ENCODE data around the gene MYO7B. TPM values are rescaled to one million over a fixed set of nuclear protein-coding genes. Genes with fewer than 3 reads are reported as not detected.

MYO7B gene
- total RNA-seq, 1 donor from 2014 or later, result 0.44 TPM

- Histone ChIP-seq H3K4me1 (peaks cover 100% of the 10 kb centered on the region), H3K27me3 (ENCODE audit: low read depth) (no peaks in the 10 kb centered on the region), H3K27ac (replicated peaks) (peak overlapping the region; percentile 94), H3K4me3 (no peak overlapping the region), H3K9me3 (replicated peaks) (no peaks in the 10 kb centered on the region), H3K36me3 (peaks cover 4% of the 10 kb centered on the region)
- intact Hi-C loops (cut with micrococcal nuclease), result no loop called here
- DNase-seq, result no peak
- TF ChIP-seq, protein P1, sequence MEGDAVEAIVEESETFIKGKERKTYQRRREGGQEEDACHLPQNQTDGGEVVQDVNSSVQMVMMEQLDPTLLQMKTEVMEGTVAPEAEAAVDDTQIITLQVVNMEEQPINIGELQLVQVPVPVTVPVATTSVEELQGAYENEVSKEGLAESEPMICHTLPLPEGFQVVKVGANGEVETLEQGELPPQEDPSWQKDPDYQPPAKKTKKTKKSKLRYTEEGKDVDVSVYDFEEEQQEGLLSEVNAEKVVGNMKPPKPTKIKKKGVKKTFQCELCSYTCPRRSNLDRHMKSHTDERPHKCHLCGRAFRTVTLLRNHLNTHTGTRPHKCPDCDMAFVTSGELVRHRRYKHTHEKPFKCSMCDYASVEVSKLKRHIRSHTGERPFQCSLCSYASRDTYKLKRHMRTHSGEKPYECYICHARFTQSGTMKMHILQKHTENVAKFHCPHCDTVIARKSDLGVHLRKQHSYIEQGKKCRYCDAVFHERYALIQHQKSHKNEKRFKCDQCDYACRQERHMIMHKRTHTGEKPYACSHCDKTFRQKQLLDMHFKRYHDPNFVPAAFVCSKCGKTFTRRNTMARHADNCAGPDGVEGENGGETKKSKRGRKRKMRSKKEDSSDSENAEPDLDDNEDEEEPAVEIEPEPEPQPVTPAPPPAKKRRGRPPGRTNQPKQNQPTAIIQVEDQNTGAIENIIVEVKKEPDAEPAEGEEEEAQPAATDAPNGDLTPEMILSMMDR (IDR thresholded peaks at IDR 0.05; ENCODE audit: borderline replicate concordance), result no peak
Observed at GRCh38 chr2:127633556-127634065, 98.1 kb downstream of the MYO7B start.

DNA sequence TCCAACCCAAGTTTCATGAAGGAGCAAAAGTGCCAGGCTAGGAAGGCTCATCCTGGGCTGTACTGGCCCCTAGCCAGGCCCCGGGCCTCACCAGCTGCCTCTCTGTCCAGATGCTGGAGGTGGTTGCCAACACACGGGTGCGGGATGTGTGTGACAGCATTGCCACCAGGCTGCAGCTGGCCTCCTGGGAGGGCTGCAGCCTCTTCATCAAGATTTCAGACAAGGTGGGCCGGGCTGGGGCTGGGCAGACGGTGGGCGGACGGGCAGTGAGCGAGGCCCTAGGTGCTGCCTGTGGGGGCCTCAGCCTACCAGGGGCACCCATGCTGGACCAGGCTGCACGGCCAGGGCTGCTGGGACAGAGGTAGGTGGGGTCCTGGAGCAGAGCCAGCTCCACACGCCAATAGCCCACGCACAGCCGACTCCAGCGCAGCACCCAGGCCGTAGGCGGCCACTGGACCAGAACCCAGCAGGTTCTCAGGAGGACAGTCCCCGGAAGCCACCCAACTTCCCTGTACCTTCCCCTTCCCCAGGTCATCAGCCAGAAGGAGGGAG is 98.7 kb downstream of the MYO7B start:
- H3K4me3 ChIP-seq, result no peak overlapping the region
- H3K36me3 ChIP-seq, result peaks cover 9% of the 10 kb centered on the region
- intact Hi-C loops (cut with micrococcal nuclease), result no loop called here
- no peaks in the 10 kb centered on the region for H3K9me3 ChIP-seq (replicated peaks)
- H3K27me3 ChIP-seq (ENCODE audit: low read depth), result no peaks in the 10 kb centered on the region
- peak overlapping the region; percentile 94 for H3K27ac ChIP-seq (replicated peaks)
- peaks cover 99% of the 10 kb centered on the region for H3K4me1 ChIP-seq
- TF ChIP-seq, protein P1 (IDR thresholded peaks at IDR 0.05; ENCODE audit: borderline replicate concordance), result no peak
- DNase-seq, result no peak

DNA sequence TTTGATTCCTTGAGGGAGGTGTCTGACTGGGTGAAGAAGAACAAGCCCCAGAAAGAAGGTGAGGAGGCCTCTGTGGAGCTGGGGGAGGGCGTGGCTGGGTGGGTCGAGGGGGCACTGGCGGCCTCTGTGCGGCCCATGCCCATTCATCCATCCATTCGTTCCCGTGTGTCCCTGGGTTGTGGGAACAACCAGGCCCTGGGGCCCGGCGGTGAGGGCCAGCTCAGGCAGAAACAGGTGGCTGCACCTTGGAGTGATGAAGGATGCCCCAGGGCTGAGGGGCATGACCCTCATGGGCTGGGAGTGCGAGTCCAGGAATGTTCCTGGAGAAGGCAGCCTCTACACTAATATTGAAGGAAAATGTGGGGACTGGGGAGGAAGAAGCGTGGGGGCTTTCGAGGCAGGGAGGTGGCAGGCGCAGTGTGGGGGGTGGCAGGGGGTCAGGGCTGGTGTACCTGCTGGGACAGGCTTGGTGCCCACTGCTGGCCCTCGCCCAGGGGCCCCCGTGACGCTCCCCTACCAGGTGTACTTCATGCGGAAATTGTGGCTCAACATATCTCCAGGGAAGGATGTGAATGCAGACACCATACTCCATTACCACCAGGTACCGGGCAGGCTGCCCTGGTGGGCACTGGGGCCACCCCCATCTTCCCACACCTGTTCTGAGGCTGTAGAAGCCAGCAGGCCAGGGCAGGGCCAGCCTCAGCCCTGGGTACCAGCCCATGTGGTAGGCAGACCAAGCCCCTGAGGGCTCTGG is 99.3 kb downstream of the MYO7B start:
- Histone ChIP-seq H3K27ac (replicated peaks) (peak overlapping the region; percentile 94), H3K4me1 (peaks cover 97% of the 10 kb centered on the region)
- no peak for DNase-seq

DNA sequence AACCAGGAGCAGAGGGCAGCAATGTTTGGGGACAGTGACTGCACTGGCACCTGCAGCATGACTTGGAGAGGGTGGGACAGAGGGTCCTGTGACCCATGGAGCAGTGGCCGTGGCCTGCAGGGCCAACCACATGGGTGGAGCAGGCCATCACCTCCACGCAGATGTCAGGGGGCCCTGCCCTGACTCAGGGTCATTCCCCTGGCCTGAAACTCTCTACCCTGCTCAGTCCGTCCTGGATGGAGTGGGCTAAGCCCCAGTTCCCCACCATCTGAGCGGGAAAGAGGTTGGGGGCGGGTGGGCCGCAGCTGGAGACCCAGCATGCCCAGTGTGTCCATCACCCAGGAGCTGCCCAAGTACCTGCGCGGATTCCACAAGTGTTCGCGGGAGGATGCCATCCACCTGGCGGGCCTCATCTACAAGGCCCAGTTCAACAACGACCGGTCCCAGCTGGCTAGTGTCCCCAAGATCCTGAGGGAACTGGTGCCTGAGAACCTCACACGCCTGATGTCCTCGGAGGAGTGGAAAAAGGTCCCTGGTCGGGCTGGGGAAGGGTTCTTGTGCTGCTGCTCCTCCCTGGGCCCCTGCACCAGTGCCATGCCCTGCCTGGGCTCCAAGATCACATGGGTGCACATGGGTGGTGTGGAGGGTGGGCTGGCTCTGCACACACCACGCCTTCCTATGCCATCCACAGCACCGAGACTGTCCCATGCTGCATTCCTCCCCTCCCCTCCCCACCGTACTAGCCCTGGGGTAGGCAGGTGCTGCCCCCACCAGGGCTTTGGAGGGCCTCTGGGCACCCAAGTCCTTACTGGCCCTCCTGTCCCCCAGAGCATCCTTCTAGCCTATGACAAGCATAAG is 100.1 kb downstream of the MYO7B start:
- TF ChIP-seq, protein P1 (IDR thresholded peaks at IDR 0.05; ENCODE audit: borderline replicate concordance), result no peak
- Histone ChIP-seq H3K27ac (replicated peaks) (peak overlapping the region; percentile 94), H3K9me3 (replicated peaks) (no peaks in the 10 kb centered on the region), H3K27me3 (ENCODE audit: low read depth) (no peaks in the 10 kb centered on the region), H3K4me3 (no peak overlapping the region), H3K36me3 (peaks cover 20% of the 10 kb centered on the region), H3K4me1 (peaks cover 97% of the 10 kb centered on the region)
- DNase-seq, result no peak
- intact Hi-C loops (cut with micrococcal nuclease), result no loop called here

More for the DNA sequence above, 99.3 kb downstream of the MYO7B start:
- Histone ChIP-seq H3K27me3 (ENCODE audit: low read depth) (no peaks in the 10 kb centered on the region), H3K4me3 (no peak overlapping the region), H3K36me3 (peaks cover 12% of the 10 kb centered on the region), H3K9me3 (replicated peaks) (no peaks in the 10 kb centered on the region)
- TF ChIP-seq, protein P1 (IDR thresholded peaks at IDR 0.05; ENCODE audit: borderline replicate concordance), result no peak
- intact Hi-C loops (cut with micrococcal nuclease), result no loop called here
